ENCODE results near the gene BRI3. TPM values are rescaled to one million over a fixed set of nuclear protein-coding genes. Genes with fewer than 3 reads are reported as not detected.

BRI3 gene
- 100 to 1,000 TPM in 2 of 3 donors, 10 to 100 TPM in 1; 88.9 to 102 (median 102) TPM for polyA plus RNA-seq (ENCODE audit: insufficient read length in 3 of 3)
- long read RNA-seq, donor 1, transcript BRI3-201 (3 exons, 780 nt) = major isoform, 130 of 164 reads
- long read RNA-seq, donor 1, partial matches to known transcripts = 33 of 164 reads
- long read RNA-seq, donor 1, other reads (novel, unspliced or antisense) = 0 of 164 reads
- long read RNA-seq, donor 2, transcript BRI3-201 (3 exons, 780 nt) = major isoform, 152 of 157 reads
- long read RNA-seq, donor 2, partial matches to known transcripts = 0 of 157 reads
- long read RNA-seq, donor 2, other reads (novel, unspliced or antisense) = 0 of 157 reads
- long read RNA-seq, donor 3, transcript BRI3-201 (3 exons, 780 nt) = major isoform, 118 of 168 reads
- long read RNA-seq, donor 3, partial matches to known transcripts = 49 of 168 reads
- long read RNA-seq, donor 3, other reads (novel, unspliced or antisense) = 0 of 168 reads
- long read RNA-seq, donor 4, transcript BRI3-201 (3 exons, 780 nt) = major isoform, 153 of 161 reads
- long read RNA-seq, donor 4, partial matches to known transcripts = 6 of 161 reads
- long read RNA-seq, donor 4, other reads (novel, unspliced or antisense) = 0 of 161 reads
- long read RNA-seq, donor 5, transcript BRI3-201 (3 exons, 780 nt) = major isoform, 72 of 73 reads
- long read RNA-seq, donor 5, partial matches to known transcripts = 0 of 73 reads
- long read RNA-seq, donor 5, other reads (novel, unspliced or antisense) = 0 of 73 reads
- long read RNA-seq, donor 6, transcript BRI3-201 (3 exons, 780 nt) = major isoform, 103 of 146 reads
- long read RNA-seq, donor 6, partial matches to known transcripts = 41 of 146 reads
- long read RNA-seq, donor 6, other reads (novel, unspliced or antisense) = 0 of 146 reads
- long read RNA-seq, donor 7, transcript BRI3-201 (3 exons, 780 nt) = major isoform, 196 of 207 reads
- long read RNA-seq, donor 7, partial matches to known transcripts = 7 of 207 reads
- long read RNA-seq, donor 7, other reads (novel, unspliced or antisense) = 0 of 207 reads
- long read RNA-seq, donor 8, transcript BRI3-201 (3 exons, 780 nt) = major isoform, 53 of 75 reads
- long read RNA-seq, donor 8, partial matches to known transcripts = 19 of 75 reads
- long read RNA-seq, donor 8, other reads (novel, unspliced or antisense) = 0 of 75 reads
- long read RNA-seq, donor 9, transcript BRI3-201 (3 exons, 780 nt) = major isoform, 148 of 163 reads
- long read RNA-seq, donor 9, partial matches to known transcripts = 6 of 163 reads
- long read RNA-seq, donor 9, other reads (novel, unspliced or antisense) = 7 of 163 reads
- long read RNA-seq, donor 10, transcript BRI3-201 (3 exons, 780 nt) = major isoform, 127 of 158 reads
- long read RNA-seq, donor 10, partial matches to known transcripts = 28 of 158 reads
- long read RNA-seq, donor 10, other reads (novel, unspliced or antisense) = 0 of 158 reads
- long read RNA-seq, donor 11, transcript BRI3-201 (3 exons, 780 nt) = major isoform, 100 of 130 reads
- long read RNA-seq, donor 11, partial matches to known transcripts = 27 of 130 reads
- long read RNA-seq, donor 11, other reads (novel, unspliced or antisense) = 0 of 130 reads
- long read RNA-seq, donor 12, transcript BRI3-201 (3 exons, 780 nt) = major isoform, 172 of 176 reads
- long read RNA-seq, donor 12, partial matches to known transcripts = 0 of 176 reads
- long read RNA-seq, donor 12, other reads (novel, unspliced or antisense) = 0 of 176 reads
- long read RNA-seq, donor 13, transcript BRI3-201 (3 exons, 780 nt) = major isoform, 59 of 66 reads
- long read RNA-seq, donor 13, partial matches to known transcripts = 5 of 66 reads
- long read RNA-seq, donor 13, other reads (novel, unspliced or antisense) = 0 of 66 reads
- long read RNA-seq, donor 14, transcript BRI3-201 (3 exons, 780 nt) = major isoform, 201 of 233 reads
- long read RNA-seq, donor 14, transcript BRI3-204 (2 exons, 472 nt) = minor isoform, 6 of 233 reads
- long read RNA-seq, donor 14, partial matches to known transcripts = 19 of 233 reads
- long read RNA-seq, donor 14, other reads (novel, unspliced or antisense) = 7 of 233 reads
- long read RNA-seq, donor 15, transcript BRI3-201 (3 exons, 780 nt) = major isoform, 188 of 200 reads
- long read RNA-seq, donor 15, partial matches to known transcripts = 9 of 200 reads
- long read RNA-seq, donor 15, other reads (novel, unspliced or antisense) = 0 of 200 reads
- long read RNA-seq, donor 16, transcript BRI3-201 (3 exons, 780 nt) = major isoform, 156 of 170 reads
- long read RNA-seq, donor 16, partial matches to known transcripts = 10 of 170 reads
- long read RNA-seq, donor 16, other reads (novel, unspliced or antisense) = 0 of 170 reads

- DNase-seq = peak; percentile 92
Measured at GRCh38 chr7:98280791-98281756, at the start of gene BRI3. TSS of gene BRI3 (plus strand) at chr7:98281686. CDS start at chr7:98281796, 110 bp downstream.

GRCh38 chr7:98232263-98232585, 49.3 kb upstream of the BRI3 start:
- no peak for DNase-seq

- DNase-seq = no peak
Measured at GRCh38 chr7:98232799-98233198, 48.7 kb upstream of the BRI3 start.

- DNase-seq = no peak
Measured at GRCh38 chr7:98233219-98234070, 48.0 kb upstream of the BRI3 start.

- DNase-seq = no peak
Measured at GRCh38 chr7:98234429-98235147, 46.9 kb upstream of the BRI3 start.

GRCh38 chr7:98235901-98236300, 45.6 kb upstream of the BRI3 start:
- no peak for DNase-seq

GRCh38 chr7:98236355-98237185, 44.9 kb upstream of the BRI3 start:
- DNase-seq = no peak

GRCh38 chr7:98238076-98238475, 43.4 kb upstream of the BRI3 start:
- DNase-seq = no peak

- no peak for DNase-seq
Measured at GRCh38 chr7:98238976-98239375, 42.5 kb upstream of the BRI3 start.

- no peak for DNase-seq
Measured at GRCh38 chr7:98240961-98241673, 40.4 kb upstream of the BRI3 start.

GRCh38 chr7:98241674-98242241, 39.7 kb upstream of the BRI3 start:
- no peak for DNase-seq

- DNase-seq = no peak
Measured at GRCh38 chr7:98242342-98242741, 39.1 kb upstream of the BRI3 start.

- no peak for DNase-seq
Measured at GRCh38 chr7:98242934-98243333, 38.6 kb upstream of the BRI3 start.

- no peak for DNase-seq
Measured at GRCh38 chr7:98244871-98245270, 36.6 kb upstream of the BRI3 start.

GRCh38 chr7:98248156-98248555, 33.3 kb upstream of the BRI3 start:
- DNase-seq = no peak
